CD4-positive, alpha-beta T cell treated with Interleukin-4 for 1 hour (primary cell): ENCODE results near the gene CHP2.
"Not testable (repeated sequence)": the region's sequence is repeated elsewhere in the genome, so short reads cannot be mapped to it uniquely, and the experiment has no call there.

ENCODE experiments used
- DNase-seq, 2 donors: peaks; one replicate each; pipeline ENCODE4 v3.0.0-alpha.2; 2020 to 2022

Gene CHP2

GRCh38 chr16:23754594-23755483 lies at the start of gene CHP2:
TSS of gene CHP2 (plus strand) at chr16:23755026. CDS start at chr16:23755050, 24 bp downstream.
- no peak for DNase-seq

GRCh38 chr16:23705517-23705902 lies 49.3 kb upstream of the CHP2 start:
- no peak for DNase-seq

DNA sequence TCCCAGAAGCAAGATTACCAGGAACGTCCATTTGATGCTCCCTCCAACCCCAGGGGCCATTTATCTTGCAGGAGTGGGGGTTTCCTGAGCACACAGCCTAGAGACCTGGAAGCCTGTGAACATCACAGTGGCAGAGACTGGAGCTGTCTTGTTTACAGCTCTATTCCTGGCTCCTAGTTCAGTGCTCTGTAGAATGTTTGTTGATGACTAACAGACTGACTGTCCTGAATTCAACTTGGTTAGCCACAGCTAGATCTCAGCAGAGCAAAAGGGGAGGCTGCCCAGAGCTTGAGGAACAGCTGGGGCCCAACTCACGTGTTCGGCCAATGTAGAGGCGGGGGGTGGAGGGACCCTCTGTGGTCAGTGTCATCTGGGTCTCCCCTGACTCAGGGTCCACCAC lies 48.4 kb upstream of the CHP2 start:
- DNase-seq: no peak

- DNase-seq: no peak
These were observed 45.3 kb upstream of the CHP2 start for GRCh38 chr16:23709536-23709935.

DNA sequence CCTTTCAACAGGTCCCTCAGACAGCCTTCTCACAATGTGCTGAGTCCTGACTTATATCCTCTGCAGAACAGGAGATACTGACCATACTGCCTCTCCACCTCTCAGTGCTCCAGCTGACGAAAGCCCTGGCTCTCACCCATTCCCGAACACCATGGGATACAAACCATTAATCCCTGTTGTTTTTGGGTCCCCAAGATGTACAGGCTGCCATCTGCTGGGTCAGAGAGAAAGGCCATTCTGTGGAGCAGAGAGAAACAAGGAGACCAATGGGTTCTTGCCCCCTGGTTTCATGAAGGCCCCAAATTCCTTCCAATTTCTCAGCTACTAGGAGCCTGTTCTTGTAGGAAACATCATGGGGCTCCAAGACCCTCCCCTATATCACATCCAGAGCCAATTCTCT lies 44.8 kb upstream of the CHP2 start:
- no peak for DNase-seq

DNA sequence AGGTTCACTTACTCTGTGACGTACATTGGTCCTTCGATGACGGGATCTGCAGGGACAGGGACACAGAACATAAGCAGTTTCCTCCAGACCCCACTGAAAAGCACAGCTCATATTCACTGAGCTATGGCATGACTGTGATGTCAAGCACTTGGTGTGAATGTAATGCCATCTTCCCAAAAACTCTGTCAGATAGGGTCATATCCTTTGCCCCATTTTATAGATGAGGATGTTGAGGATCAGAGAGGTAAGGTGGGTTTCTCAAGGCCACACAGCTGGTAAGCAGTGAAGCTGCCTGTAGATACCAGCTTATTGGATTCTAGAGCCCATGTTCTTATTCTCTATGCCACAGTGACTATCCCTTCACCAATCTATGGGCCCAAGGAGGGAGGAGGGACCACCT lies 44.3 kb upstream of the CHP2 start:
- DNase-seq: no peak

DNA sequence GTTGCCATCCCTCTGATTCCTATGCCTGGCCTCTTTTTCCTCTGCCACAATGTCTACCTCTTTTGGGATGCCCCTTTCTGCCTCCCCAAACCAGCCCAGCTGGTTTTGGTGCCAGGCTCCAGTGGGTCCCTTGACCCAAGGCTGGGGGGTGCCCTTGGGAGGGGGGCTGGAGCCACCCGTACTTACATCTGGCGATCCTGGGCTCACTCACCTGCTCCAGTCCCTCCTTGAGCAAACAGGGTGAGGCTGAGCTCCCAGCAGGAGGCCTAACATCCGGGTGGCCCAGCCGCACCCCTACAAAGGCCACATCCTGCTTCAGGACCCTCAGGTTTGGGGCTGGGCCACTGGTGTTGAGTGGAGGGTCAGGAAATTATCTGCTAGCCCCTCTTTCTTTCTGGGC lies 43.0 kb upstream of the CHP2 start:
- no peak for DNase-seq

- no peak for DNase-seq
These were observed 41.9 kb upstream of the CHP2 start, which contains the start of gene ERN2 for GRCh38 chr16:23712976-23713375. TSS of gene ERN2 (minus strand) at chr16:23713222. CDS start at chr16:23713187, 35 bp downstream.

DNA sequence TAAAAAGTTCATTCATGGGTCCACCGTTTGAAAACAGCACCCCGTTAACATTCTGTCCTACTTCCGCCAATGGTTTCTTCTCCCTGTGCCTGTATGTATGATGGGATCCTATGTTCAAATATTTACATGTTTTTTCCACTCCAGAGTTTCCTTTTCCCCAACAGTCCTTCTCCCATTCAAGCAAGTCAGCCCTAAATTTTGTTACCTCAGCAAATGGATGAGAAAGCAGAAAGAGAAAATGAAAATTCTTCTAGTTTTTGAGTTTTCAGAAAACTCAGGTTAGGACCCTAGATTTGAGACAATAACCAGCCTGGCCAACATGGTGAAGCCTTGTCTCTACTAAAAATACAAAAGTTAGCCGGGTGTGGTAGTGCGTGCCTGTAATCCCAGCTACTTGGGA lies 38.3 kb upstream of the CHP2 start:
- DNase-seq: no peak

- DNase-seq: not testable (repeated sequence)
These were observed 32.1 kb upstream of the CHP2 start for GRCh38 chr16:23722613-23723240.

GRCh38 chr16:23724096-23724784 lies 30.6 kb upstream of the CHP2 start:
- no peak for DNase-seq

- DNase-seq: no peak
These were observed 30.1 kb upstream of the CHP2 start for GRCh38 chr16:23724785-23725131.

DNA sequence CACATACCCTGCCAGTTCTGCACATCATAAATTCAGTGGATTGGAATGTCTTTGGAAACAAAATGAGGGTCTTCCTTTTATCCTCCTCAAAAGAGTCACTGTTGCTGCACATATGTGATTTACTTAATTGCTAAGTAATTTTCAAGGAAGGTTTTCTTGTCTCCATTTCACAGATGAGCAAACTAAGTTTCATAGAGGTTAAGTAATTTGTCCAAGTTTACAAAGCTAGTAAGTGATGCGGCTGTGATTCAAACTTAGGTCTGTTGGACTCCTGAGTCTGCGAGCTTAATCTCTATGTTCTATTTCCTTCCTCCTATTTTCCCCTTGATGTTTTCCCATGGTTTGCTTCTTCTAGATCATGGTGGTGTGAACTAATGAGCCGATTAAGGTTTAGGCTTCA lies 28.1 kb upstream of the CHP2 start:
- DNase-seq: no peak

- no peak for DNase-seq
These were observed 26.7 kb upstream of the CHP2 start for GRCh38 chr16:23728112-23728477.

DNA sequence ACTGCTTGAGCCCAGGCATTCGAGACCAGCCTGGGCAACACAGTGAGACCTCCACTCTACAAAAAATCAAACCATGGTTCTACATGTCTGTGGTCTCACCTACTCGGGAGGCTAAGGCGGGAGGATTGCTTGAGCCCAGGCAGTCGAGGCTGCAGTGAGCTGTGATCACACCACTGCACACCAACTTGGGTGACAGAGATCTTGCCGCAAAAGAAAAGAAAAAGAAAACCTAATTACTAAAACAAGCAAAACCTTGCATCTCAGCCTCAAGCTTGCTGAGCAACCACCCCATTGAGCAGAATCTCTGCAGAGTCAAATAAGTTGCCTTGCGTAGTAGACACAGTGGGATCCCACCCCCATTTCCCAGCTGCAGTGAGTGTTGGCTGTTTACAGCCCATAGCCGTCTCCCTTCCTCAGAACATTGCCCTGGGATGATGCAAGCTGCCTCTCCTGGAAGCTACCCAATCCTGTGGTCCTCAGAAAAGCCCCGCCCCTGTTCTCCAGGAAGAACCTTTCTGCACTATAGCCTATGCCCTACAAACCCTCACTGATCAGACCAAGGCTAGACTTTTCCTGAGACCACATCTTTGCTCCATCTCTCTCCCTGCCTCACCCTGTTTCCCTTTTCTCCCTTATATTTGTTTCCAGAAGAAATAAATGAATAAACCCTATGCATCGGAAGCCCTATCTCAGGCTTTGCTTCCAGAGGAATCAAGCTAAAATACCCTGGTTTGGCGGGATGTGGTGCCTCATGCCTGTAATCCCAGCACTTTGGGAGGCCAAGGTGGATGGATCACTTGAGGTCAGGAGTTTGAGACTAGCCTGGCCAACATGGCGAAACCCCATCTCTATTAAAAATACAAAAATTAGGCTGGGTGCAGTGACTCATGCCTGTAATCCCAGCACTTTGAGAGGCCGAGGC lies 25.1 kb upstream of the CHP2 start:
- DNase-seq: no peak

DNA sequence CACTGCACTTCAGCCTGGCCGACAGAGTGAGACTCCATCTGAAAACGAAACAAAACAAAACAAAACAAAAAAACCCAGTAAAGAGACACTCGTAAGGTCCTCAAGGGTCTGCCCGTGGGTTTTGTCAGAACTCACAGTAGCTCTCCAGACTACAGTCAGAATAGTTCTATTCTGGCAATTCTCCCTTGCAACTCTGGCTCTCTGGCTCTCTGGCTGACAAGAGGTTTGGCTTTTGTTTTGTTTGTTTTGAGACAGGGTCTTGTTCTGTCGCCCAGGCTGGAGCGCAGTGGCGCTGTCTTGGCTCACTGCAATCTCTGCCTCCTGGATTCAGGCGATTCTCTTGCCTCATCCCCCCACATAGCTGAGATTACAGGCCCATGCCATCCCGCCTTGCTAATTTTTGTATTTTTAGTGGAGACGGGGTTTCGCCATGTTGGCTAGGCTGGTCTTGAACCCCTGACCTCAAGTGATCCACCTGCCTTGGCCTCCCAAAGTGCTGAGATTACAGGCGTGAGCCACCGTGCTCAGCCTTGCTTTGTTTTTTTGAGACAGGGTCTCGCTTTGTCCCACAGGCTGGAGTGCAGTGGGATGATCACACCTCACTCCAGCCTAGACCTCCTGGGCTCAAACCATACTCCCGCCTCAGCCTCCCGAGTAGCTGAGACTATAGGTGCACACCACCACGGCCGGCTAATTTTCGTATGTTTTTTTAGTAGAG lies 20.5 kb upstream of the CHP2 start:
- DNase-seq: no peak

- not testable (repeated sequence) for DNase-seq
These were observed 17.3 kb upstream of the CHP2 start for GRCh38 chr16:23737423-23738028.

DNA sequence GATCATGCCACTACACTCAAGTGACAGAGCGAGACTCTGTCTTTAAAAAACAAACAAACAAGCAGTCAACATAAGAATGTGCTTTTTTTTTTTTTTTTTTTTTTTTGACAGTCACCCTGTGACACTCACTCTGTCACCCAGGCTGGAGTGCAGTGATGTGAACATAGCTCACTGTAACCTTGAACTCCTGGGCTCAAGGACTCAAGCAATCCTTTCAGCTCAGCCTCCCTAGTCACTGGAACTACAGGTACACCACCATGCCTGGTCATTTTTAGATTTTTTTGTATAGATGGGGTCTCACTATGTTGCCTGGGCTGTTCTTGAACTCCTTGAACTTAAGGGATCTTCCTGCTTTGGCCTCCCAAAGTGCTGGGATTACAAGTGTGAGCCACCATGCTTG lies 15.3 kb upstream of the CHP2 start:
- DNase-seq: no peak

- DNase-seq: no peak
These were observed 13.0 kb upstream of the CHP2 start for GRCh38 chr16:23741675-23742303.

DNA sequence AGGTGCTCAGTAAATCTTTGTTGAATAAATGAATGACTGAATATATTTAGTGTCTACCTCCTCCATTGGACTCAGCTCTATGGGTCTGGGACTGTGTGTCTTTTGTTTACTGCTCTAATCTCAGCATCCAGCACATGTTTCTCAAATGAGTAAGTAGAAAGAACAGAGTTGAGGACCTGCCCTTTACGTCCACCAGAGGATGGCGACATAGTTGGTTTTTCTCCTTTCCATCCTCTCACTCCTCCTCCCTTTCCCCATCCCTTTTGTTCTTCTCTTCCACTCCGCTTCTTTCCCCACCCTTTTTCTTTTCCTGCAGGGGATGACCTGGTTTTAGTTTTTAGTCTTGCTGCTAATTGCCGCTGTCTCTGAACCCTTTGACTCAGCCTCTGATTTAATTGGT lies 12.1 kb upstream of the CHP2 start:
- DNase-seq: no peak

DNA sequence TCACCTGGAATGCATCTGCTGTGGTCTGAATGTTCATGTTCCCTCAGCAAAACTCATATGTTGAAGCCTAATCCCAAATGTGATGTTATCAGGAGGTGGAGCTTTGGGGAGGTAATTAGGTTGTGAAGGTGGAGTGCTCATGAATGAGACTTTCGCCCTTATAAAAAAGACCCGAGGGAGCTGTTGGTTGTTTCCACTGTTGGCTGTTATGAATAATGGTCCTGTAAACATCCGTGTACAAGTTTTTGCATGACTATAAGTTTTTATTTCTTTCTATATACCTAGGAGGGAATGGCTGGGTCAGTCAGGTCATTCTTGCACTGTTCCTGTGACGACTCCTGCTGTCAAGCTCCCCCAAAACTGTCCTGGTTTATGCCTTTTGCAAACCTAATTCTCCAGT lies 9.6 kb upstream of the CHP2 start:
- no peak for DNase-seq
